Heart right ventricle (tissue), 16 donors: ENCODE data around the gene PLP1. TPM values are rescaled to one million over a fixed set of nuclear protein-coding genes. Genes with fewer than 3 reads are reported as not detected.
A peak's percentile ranks its signal among the peaks of the same experiment; 100 is the strongest.

ENCODE experiments used
- ATAC-seq, 8 donors: fragments of 200-7000 bp; cut with Tn5 transposase; one replicate each; pipeline ENCODE4 v1.9.1; 2020; ENCODE audit warnings: mild to moderate bottlenecking in 8 of 8, moderate library complexity in 8 of 8, moderate number of reproducible peaks in 1 of 8
- DNase-seq, 2 donors: peaks; one replicate each; pipeline ENCODE4 v3.0.0-alpha.2; 2020
- H3K27ac ChIP-seq, 10 donors: fragments of 200-600 bp; sonication (generic) in 2 of 10; one replicate each; pipeline versions ENCODE4 v1.5.0 to v1.8.0; 2020 to 2022; ENCODE audit warnings: mild to moderate bottlenecking in 3 of 10
- H3K27me3 ChIP-seq, 7 donors: fragments of 200-600 bp; one replicate each; pipeline ENCODE4 v1.8.0; 2021 to 2022; ENCODE audit warnings: mild to moderate bottlenecking in 2 of 7
- H3K36me3 ChIP-seq, 9 donors: fragments of 200-600 bp; sonication (generic) in 1 of 9; one replicate each; pipeline versions ENCODE4 v1.5.0 to v1.8.0; 2020 to 2022; ENCODE audit warnings: mild to moderate bottlenecking in 2 of 9
- H3K4me1 ChIP-seq, 9 donors: fragments of 200-600 bp; sonication (generic) in 1 of 9; one replicate each; pipeline versions ENCODE4 v1.5.0 to v1.8.0; 2020 to 2022; ENCODE audit warnings: mild to moderate bottlenecking in 4 of 9
- H3K4me3 ChIP-seq, 10 donors: fragments of 200-600 bp; sonication (generic) in 2 of 10; one replicate each; pipeline versions ENCODE4 v1.5.0 to v1.8.0; 2020 to 2022; ENCODE audit warnings: mild to moderate bottlenecking in 7 of 10, moderate library complexity in 2 of 10
- H3K9me3 ChIP-seq, 11 donors: fragments of 200-600 bp in 10 of 11; sonication (generic) in 2 of 11; one replicate each; pipeline versions ENCODE4 v1.5.0 to v1.8.0; 2013 to 2022; ENCODE audit warnings: mild to moderate bottlenecking in 2 of 11, control low read depth in 1 of 11, moderate library complexity in 1 of 11
- WGBS, 2 donors: extraction: QIAGEN DNeasy Blood & Tissue Kit; methylation state at CpG; one replicate each; pipeline ENCODE4 v1.1.7; 2013; ENCODE audit warnings: inconsistent platforms in 1 of 2; 5-methylcytosine and 5-hydroxymethylcytosine counted together
- intact Hi-C, 10 donors: fragments of 100-400 bp; cut with DNase I; formaldehyde crosslinking; loops; one replicate each; pipeline versions ENCODE4 v1.11.1 to v1.14.2; 2022
- polyA plus RNA-seq, 2 donors: library from polyadenylated mRNA; stranded (reverse); fragments of 200-250 nt; gene quantifications; one replicate each; pipeline ENCODE4 v1.2.3, GENCODE V29; 2013
- total RNA-seq, 10 donors: library from RNA; stranded (reverse); fragmentation: NEBNext Ultra II Directional in 3 of 10; extraction: Animal tissue kit (Norgen Biotek cat#: 25700) in 3 of 10; gene quantifications; one replicate each; pipeline versions ENCODE4 v1.2.1 to v1.2.4, GENCODE V29; 2021 to 2023
- TF ChIP-seq, protein P1 (sequence below), 9 donors: fragments of 200-600 bp; sonication (generic) in 2 of 9; IDR thresholded peaks; one replicate each; pipeline versions ENCODE4 v1.5.0 to v1.8.0; 2021 to 2022; ENCODE audit warnings: antibody characterized with exemption in 9 of 9, mild to moderate bottlenecking in 5 of 9, moderate library complexity in 1 of 9
- donor health status: Arrhythmogenic right ventricular cardiomyopathy.
- donor health status: ischemic (EF 13 %, LVEDD 7.1; RV severe dilation, severe dysfunction).
- donor health status: healthy with polysubstance abuse.
- donor health status: DM: no; HTN: yes; CAD: no.
- donor health status: DM: no; HTN: no; CAD: no.
- donor health status: ischemic (EF 25% LVEDD 6.9; RV normal size, moderate dysfunction).
- donor health status: ischemic (EF 25% LVEDD 5.7; RV mildly dilated, moderate dysfunction).
- donor health status: healthy.
- donor health status: DM: yes; HTN: yes; CAD: no.
- donor health status: Ischemic cardiomyopathy.
- donor health status: ischemic (EF 35%, LVEDD 5.7; RV mildly dilated, moderate dysfunction).
- donor health status: nonischemic (EF 11% LVEDD 7.7; RV severe dilation, severe dysfunction).
- donor health status: DM: yes; HTN: yes; CAD: no.
- donor health status: PGD.
- donor health status: ischemic (EF 29% LVEDD 5.4; RV normal size, mild dysfunction).
- donor health status: nonischemic (EF 23%, LVEDD 6.1; RV moderate dilation, normal function).

PLP1 gene
- total and polyA plus RNA-seq, 12 donors, result 0.94 to 10.4 (median 2.6) TPM

DNA sequence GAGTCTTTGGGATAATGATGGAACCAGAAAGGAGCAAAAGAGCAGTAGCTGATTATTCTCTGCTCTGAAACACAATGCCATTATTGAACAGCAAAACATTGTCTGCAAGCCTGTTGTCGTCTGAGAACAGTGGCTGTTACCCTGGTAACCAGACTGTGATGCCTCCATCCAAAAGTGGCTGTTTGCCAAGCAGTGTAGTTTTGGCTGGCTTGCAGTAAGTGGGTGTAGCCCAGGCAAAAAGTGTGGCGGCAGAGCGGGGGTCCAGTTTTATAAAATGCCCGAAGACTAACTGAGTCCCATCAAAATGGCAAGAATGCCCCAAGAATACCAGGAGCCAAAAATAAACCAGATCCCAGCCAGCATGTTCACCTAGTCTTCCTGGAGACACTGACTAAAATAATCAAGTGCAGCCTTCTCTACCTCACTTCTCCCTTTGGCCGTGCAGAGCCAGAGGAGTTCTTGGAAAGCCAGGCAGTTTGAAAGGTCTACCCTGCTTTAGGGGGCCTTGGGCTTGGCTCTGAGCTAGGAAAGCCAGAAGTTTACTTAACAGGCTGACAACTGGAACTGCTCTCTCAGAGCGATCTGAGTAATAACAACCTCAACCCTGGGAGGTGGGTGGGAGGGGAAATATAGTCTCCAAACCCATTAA, 2.6 kb downstream of the PLP1 start:
- DNase-seq (no peak), ATAC-seq (peak in 1 of 8 donors; percentile 38)
- TF ChIP-seq, protein P1, sequence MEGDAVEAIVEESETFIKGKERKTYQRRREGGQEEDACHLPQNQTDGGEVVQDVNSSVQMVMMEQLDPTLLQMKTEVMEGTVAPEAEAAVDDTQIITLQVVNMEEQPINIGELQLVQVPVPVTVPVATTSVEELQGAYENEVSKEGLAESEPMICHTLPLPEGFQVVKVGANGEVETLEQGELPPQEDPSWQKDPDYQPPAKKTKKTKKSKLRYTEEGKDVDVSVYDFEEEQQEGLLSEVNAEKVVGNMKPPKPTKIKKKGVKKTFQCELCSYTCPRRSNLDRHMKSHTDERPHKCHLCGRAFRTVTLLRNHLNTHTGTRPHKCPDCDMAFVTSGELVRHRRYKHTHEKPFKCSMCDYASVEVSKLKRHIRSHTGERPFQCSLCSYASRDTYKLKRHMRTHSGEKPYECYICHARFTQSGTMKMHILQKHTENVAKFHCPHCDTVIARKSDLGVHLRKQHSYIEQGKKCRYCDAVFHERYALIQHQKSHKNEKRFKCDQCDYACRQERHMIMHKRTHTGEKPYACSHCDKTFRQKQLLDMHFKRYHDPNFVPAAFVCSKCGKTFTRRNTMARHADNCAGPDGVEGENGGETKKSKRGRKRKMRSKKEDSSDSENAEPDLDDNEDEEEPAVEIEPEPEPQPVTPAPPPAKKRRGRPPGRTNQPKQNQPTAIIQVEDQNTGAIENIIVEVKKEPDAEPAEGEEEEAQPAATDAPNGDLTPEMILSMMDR (IDR thresholded peaks at IDR 0.05), result no peak
- Histone ChIP-seq H3K27me3 (peaks cover 0 to 15% (median 0%) of the 10 kb centered on the region in 7 donors), H3K4me1 (no peaks in the 10 kb centered on the region), H3K36me3 (no peaks in the 10 kb centered on the region), H3K9me3 (no peaks in the 10 kb centered on the region), H3K4me3 (no peak overlapping the region), H3K27ac (no peak overlapping the region)
- WGBS, 2 donors, result 34 to 42% methylated on average over 6 of the region's 6 CpGs
- intact Hi-C loops, result loop anchor here in 4 of 10 donors (10.0 kb wide), 3 partner anchors 64 to 244 kb away; partner anchors contain the start of gene TMEM31 (in 3 of the 4)

DNA sequence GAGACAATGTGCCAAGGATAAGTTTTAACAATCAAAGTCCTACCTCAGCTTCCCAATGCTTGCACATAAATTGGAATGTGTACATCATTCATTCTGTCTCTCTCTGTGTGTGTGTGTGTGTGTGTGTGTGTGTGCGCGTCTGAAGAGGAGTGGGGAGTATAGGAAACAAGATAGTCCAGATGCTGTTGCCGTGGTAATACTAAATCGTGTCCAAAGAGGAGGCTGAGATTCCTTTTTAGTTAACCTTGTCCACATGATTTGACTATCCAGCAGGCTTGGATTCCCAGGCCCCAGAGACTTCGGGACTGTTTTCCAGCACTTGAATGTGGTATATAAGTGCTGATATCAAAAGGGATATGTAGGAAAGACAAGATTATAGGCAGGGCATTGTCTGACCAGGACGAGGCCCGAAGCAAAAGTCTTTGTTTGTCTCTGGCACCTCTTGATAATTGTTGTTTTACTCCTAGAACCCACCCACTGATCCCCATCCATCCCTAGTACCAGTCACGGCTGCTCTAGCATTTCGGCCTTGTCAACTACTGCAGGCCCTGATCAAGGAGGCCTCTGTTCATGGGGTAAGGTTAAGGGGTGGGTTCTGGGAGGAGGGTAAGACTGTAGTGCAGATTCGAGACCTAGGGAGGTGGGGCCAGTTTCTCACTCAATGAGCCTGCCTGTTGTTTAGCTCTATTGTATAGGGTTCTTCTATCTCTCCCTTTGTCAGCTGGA, 3.9 kb downstream of the PLP1 start:
- Histone ChIP-seq H3K4me1 (no peaks in the 10 kb centered on the region), H3K27me3 (peaks cover 0 to 8% (median 0%) of the 10 kb centered on the region in 7 donors), H3K4me3 (no peak overlapping the region), H3K9me3 (no peaks in the 10 kb centered on the region), H3K36me3 (no peaks in the 10 kb centered on the region), H3K27ac (no peak overlapping the region)
- DNase-seq, result no peak
- TF ChIP-seq, protein P1 (IDR thresholded peaks at IDR 0.05), result no peak
- 86 to 89% methylated on average over 10 of the region's 10 CpGs for WGBS, 2 donors
- intact Hi-C loops, result loop anchor here in 1 of 10 donors (10.0 kb wide), 1 partner anchor 76 kb away; no protein-coding TSS in a partner anchor
- no peak for ATAC-seq

- H3K27ac ChIP-seq, result no peak overlapping the region
- WGBS, 2 donors, result 87 to 95% methylated on average over 4 of the region's 4 CpGs
- ATAC-seq, result no peak
- TF ChIP-seq, protein P1 (IDR thresholded peaks at IDR 0.05), result no peak
- H3K4me1 ChIP-seq, result no peaks in the 10 kb centered on the region
- no peak overlapping the region for H3K4me3 ChIP-seq
- H3K9me3 ChIP-seq, result no peaks in the 10 kb centered on the region
- H3K27me3 ChIP-seq, result peaks cover 0 to 13% (median 0%) of the 10 kb centered on the region in 7 donors
- no peak for DNase-seq
- H3K36me3 ChIP-seq, result no peaks in the 10 kb centered on the region
- intact Hi-C loops, result loop anchor here in 1 of 10 donors (10.0 kb wide), 1 partner anchor 76 kb away; no protein-coding TSS in a partner anchor
Measured at GRCh38 chrX:103781062-103781402, 4.4 kb downstream of the PLP1 start.

DNA sequence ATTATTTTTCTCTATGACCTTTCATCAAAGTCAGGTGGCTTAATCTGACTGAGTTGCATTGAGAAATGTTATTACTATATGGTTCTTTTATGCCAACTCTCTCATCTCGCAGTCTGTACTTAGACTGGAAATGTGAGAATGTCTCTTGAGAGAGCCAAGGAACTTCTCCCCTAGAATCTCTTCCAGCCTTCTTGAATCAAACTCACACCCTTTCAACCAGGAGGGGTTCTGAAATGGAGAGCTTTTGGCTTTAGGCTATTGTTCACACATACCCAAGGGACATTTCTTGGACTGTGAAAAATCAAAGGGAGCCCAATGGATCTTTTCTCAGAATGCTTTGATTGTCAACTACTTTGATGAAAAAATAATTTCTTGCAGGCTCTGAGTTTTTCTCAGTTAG, 5.1 kb downstream of the PLP1 start:
- DNase-seq, result no peak
- no peaks in the 10 kb centered on the region for H3K4me1 ChIP-seq
- H3K27me3 ChIP-seq, result peaks cover 0 to 16% (median 0%) of the 10 kb centered on the region in 7 donors
- ATAC-seq, result no peak
- H3K27ac ChIP-seq, result no peak overlapping the region
- no peaks in the 10 kb centered on the region for H3K36me3 ChIP-seq
- intact Hi-C loops, result loop anchor here in 1 of 10 donors (10.0 kb wide), 1 partner anchor 77 kb away; no protein-coding TSS in a partner anchor
- WGBS, 2 donors, result 79 to 86% methylated on average over 1 of the region's 1 CpG
- no peaks in the 10 kb centered on the region for H3K9me3 ChIP-seq
- H3K4me3 ChIP-seq, result no peak overlapping the region
- TF ChIP-seq, protein P1 (IDR thresholded peaks at IDR 0.05), result no peak
